ENCODE data around the gene GPHN.

The GPHN gene

DNA sequence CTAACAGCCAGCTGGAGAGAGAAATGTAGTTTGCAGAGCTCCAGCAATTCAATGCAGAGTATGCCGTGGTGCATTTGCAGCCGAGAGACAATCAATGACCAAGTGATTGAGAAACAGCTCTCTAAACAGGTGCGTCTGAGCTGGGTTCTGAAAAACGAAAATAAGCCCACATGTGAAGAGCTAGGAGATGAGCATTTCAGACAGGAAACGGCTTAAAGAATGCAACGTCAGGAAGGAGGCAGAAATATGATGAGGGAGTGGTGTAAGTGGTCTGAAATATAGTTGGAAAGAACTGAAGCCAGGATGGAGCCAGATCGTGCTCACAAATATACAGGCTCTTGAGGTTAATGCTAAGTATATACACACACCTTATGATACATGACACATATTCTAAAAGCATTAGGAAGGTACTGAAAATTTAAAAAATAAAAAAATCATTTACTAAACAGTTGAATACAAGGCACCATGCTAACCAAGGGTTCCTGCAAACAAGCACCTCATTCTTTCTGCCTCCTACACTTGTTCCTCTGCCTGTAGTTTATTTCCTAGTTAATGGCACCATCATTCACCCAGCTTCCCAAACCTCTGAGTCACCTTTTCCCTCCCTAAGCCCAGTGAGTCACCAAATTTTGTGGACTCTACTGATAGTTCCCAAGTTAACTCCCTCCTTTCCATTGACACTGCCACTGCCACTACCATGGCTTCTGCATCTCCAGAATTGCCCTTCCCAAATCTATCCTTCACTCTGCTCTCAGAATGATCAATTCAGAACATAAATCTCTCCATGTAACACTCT lies 679.0 kb downstream of the GPHN start:
- FAIRE-seq (no peak), DNase-seq (ENCODE audit: insufficient read length, low spot score) (no peak)
- no peak for TF ChIP-seq TAF1 (IDR thresholded peaks at IDR 0.05; ENCODE audit: low read depth, low read length)
- no peak for TF ChIP-seq SPI1 (IDR thresholded peaks at IDR 0.05; ENCODE audit: low read depth, low read length)
- TF ChIP-seq POU2F2 (IDR thresholded peaks at IDR 0.05; ENCODE audit: low read depth, low read length) = no peak
- TF ChIP-seq PAX5 (IDR thresholded peaks at IDR 0.05; ENCODE audit: insufficient read depth, low read length, severe bottlenecking) = no peak
- no peak for TF ChIP-seq POLR2AphosphoS5 (IDR thresholded peaks at IDR 0.05; ENCODE audit: low read depth, low read length)
- no peak for TF ChIP-seq POLR2A (IDR thresholded peaks at IDR 0.05; ENCODE audit: low read depth, low read length)

DNA sequence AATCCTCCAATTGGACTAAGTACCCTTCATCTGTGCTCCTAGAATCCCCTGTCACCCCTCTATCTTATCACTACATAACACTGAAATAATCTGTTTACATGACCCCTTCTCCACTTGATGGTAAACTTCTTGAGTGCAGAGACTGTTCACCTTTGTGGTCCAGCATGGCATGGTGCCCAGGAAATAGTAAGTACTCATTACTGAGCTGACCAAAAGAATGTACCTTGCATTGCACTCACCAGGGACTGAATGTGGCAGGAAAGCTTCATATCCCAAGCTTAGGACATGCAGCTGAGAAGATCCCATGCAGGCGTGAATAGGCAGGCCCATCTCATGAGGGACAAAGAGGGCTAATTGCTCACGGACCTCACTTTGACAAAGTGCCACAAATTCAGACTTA lies 679.9 kb downstream of the GPHN start:
- no peak for FAIRE-seq
- no peak for TF ChIP-seq POLR2A (IDR thresholded peaks at IDR 0.05; ENCODE audit: low read depth, low read length)
- no peak for TF ChIP-seq PAX5 (IDR thresholded peaks at IDR 0.05; ENCODE audit: insufficient read depth, low read length, severe bottlenecking)
- TF ChIP-seq POLR2AphosphoS5 (IDR thresholded peaks at IDR 0.05; ENCODE audit: low read depth, low read length) = no peak
- no peak for DNase-seq (ENCODE audit: insufficient read length, low spot score)

DNA sequence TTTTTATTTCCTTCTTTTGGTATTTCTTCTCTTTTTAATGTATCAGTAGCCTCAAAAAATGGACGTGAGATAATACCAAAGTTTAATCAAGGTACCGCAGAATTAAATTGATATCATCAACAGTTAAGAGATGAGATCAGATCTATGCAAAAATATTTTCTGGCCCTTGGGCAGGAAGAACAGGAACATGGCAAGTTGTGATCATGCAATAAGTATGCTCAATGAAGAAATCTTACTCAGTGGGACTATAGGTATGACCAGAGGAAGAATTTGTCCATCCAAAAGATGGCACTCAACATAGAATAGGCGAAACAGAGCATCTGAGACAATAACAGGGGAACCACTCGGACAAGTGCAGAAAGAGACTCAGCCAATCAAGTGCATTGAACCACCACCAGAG lies 680.4 kb downstream of the GPHN start:
- TF ChIP-seq TAF1 (IDR thresholded peaks at IDR 0.05; ENCODE audit: low read depth, low read length) (no peak), POLR2AphosphoS5 (IDR thresholded peaks at IDR 0.05; ENCODE audit: low read depth, low read length) (no peak), POLR2A (IDR thresholded peaks at IDR 0.05; ENCODE audit: low read depth, low read length) (no peak), SPI1 (IDR thresholded peaks at IDR 0.05; ENCODE audit: low read depth, low read length) (no peak), POU2F2 (IDR thresholded peaks at IDR 0.05; ENCODE audit: low read depth, low read length) (no peak), PAX5 (IDR thresholded peaks at IDR 0.05; ENCODE audit: insufficient read depth, low read length, severe bottlenecking) (no peak)
- FAIRE-seq (peak; percentile 13), DNase-seq (ENCODE audit: insufficient read length, low spot score) (no peak)

DNA sequence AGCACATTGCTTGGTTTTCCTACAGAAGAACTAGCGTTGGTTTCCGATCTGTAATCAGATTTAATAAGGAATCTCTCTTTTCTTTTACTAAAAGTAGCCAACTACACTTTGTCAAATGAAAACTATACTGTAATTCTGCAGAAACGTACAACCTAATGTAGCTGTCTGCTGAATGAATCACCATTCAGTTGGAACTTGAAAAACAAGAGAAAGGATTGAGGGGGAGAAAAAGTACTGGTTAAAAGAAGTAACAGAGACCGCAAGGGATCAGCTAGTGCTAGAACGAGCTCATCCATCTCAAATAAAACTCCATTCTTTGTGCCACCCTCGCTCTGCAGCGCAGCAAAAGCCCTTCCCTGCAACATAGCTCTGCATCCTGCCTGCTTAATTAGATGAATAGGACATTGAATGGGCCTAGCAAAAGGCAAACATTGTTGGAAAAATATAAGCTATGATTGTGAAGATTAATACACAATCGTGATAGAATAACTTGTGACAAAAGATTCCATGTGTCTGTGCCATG lies 683.9 kb downstream of the GPHN start:
- DNase-seq (ENCODE audit: insufficient read length, low spot score) (no peak), FAIRE-seq (no peak)
- no peak for TF ChIP-seq POU2F2 (IDR thresholded peaks at IDR 0.05; ENCODE audit: low read depth, low read length)
- TF ChIP-seq PAX5 (IDR thresholded peaks at IDR 0.05; ENCODE audit: insufficient read depth, low read length, severe bottlenecking) = no peak
- TF ChIP-seq SPI1 (IDR thresholded peaks at IDR 0.05; ENCODE audit: low read depth, low read length) = no peak

DNA sequence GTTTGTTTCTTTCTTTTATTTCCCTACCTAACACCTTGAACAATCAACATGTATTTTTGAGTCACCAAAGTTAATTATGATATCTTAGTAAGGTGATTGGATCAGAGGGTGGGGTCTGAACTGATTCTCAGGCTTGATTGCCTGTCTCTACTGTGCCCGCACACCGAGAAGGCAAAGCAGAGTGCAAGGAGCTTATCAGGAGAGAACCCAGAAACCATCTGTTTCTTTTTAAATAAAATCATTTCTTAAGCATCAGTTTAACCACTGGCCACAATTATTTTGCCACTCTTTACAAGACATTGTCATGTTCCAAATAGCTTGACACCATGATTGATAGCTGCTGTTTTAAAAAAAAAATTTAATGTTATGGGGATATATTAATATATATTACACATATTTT lies 684.4 kb downstream of the GPHN start:
- FAIRE-seq (no peak), DNase-seq (ENCODE audit: insufficient read length, low spot score) (no peak)
- TF ChIP-seq SPI1 (IDR thresholded peaks at IDR 0.05; ENCODE audit: low read depth, low read length) = no peak
- no peak for TF ChIP-seq POU2F2 (IDR thresholded peaks at IDR 0.05; ENCODE audit: low read depth, low read length)
- no peak for TF ChIP-seq PAX5 (IDR thresholded peaks at IDR 0.05; ENCODE audit: insufficient read depth, low read length, severe bottlenecking)

DNA sequence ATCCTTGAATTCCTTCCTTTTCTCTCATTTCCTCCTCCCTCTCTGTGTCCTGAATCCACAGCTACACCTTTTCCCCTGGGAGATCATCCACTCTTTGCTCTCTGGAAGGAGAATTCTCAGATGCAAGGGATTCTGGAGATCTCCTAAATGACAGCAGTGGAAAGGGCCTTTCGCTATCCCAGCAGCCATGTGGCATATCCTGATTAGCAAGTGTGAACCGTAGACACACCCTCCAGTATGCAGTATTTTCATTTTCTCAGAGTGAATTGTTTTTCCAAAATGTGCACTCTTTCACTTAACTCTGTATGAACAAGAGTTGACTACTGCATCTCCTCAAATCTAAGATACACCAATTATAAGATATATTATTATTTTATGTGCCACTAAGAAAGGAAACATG lies 687.3 kb downstream of the GPHN start:
- no peak for TF ChIP-seq POLR2AphosphoS5 (IDR thresholded peaks at IDR 0.05; ENCODE audit: low read depth, low read length)
- TF ChIP-seq POU2F2 (IDR thresholded peaks at IDR 0.05; ENCODE audit: low read depth, low read length) = no peak
- no peak for TF ChIP-seq TAF1 (IDR thresholded peaks at IDR 0.05; ENCODE audit: low read depth, low read length)
- no peak for TF ChIP-seq PAX5 (IDR thresholded peaks at IDR 0.05; ENCODE audit: insufficient read depth, low read length, severe bottlenecking)
- TF ChIP-seq SPI1 (IDR thresholded peaks at IDR 0.05; ENCODE audit: low read depth, low read length) = no peak
- TF ChIP-seq POLR2A (IDR thresholded peaks at IDR 0.05; ENCODE audit: low read depth, low read length) = no peak
- FAIRE-seq (no peak), DNase-seq (ENCODE audit: insufficient read length, low spot score) (no peak)

DNA sequence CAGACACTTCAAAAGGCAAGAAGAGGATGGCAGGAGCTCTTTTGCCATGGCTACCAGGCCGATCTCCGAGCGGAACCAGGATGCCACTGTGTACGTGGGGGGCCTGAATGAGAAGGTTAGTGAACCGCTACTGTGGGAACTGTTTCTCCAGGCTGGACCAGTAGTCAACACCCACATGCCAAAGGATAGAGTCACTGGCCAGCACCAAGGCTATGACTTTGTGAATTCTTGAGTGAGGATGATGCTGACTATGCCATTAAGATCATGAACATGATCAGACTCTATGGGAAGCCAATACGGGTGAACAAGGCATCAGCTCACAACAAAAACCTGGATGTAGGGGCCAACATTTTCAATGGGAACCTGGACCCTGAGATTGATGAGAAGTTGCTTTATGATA lies 691.1 kb downstream of the GPHN start:
- no peak for FAIRE-seq
- TF ChIP-seq POLR2AphosphoS5 (IDR thresholded peaks at IDR 0.05; ENCODE audit: low read depth, low read length) (no peak), POU2F2 (IDR thresholded peaks at IDR 0.05; ENCODE audit: low read depth, low read length) (no peak), POLR2A (IDR thresholded peaks at IDR 0.05; ENCODE audit: low read depth, low read length) (no peak), SPI1 (IDR thresholded peaks at IDR 0.05; ENCODE audit: low read depth, low read length) (no peak), TAF1 (IDR thresholded peaks at IDR 0.05; ENCODE audit: low read depth, low read length) (no peak), PAX5 (IDR thresholded peaks at IDR 0.05; ENCODE audit: insufficient read depth, low read length, severe bottlenecking) (no peak)
- DNase-seq (ENCODE audit: insufficient read length, low spot score) = no peak

DNA sequence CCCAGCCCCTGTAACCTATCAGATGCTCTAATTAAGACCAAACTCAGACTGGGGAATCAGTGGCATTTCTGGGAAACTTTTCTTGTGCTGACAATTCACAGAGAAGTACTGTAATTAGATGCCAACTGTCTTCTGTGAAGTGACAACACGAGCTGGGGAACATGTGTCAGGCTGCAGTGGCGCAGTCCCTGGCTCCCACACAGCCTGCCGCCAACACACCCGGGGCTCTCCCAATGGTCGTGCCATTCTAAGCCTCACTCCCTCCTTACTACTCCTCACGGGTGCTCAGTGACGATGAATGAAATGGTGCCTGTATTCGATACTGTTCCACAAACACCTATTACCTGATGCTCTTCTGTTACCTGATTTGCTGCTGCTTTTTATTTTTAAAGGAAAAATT lies 699.9 kb downstream of the GPHN start:
- DNase-seq (ENCODE audit: insufficient read length, low spot score) (no peak), FAIRE-seq (no peak)
- TF ChIP-seq TAF1 (IDR thresholded peaks at IDR 0.05; ENCODE audit: low read depth, low read length) (no peak), PAX5 (IDR thresholded peaks at IDR 0.05; ENCODE audit: insufficient read depth, low read length, severe bottlenecking) (no peak), POLR2AphosphoS5 (IDR thresholded peaks at IDR 0.05; ENCODE audit: low read depth, low read length) (no peak), POLR2A (IDR thresholded peaks at IDR 0.05; ENCODE audit: low read depth, low read length) (no peak), SPI1 (IDR thresholded peaks at IDR 0.05; ENCODE audit: low read depth, low read length) (no peak), POU2F2 (IDR thresholded peaks at IDR 0.05; ENCODE audit: low read depth, low read length) (no peak)

DNA sequence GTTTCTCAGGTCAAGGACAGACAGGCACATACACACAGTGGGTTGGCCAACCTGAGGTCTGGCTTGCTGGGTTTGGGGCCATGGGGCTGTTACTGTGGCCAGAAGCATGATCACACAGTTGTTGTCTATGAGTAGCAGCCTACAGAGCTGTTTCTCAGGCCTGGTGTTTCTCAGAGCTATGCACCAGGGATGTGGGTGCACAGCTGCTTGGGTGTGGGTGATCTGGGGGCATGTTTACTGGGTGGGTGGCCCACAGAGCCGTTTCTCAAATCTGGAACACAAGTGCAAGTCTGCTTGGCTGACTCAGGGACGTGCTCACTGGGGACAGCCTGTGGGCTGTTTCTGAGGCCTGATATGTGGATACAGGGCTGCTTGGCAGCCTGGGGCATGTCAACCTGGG lies 710.2 kb downstream of the GPHN start:
- TF ChIP-seq POLR2A (IDR thresholded peaks at IDR 0.05; ENCODE audit: low read depth, low read length) = no peak
- no peak for TF ChIP-seq SPI1 (IDR thresholded peaks at IDR 0.05; ENCODE audit: low read depth, low read length)
- TF ChIP-seq POLR2AphosphoS5 (IDR thresholded peaks at IDR 0.05; ENCODE audit: low read depth, low read length) = no peak
- no peak for TF ChIP-seq TAF1 (IDR thresholded peaks at IDR 0.05; ENCODE audit: low read depth, low read length)
- no peak for TF ChIP-seq POU2F2 (IDR thresholded peaks at IDR 0.05; ENCODE audit: low read depth, low read length)
- no peak for TF ChIP-seq PAX5 (IDR thresholded peaks at IDR 0.05; ENCODE audit: insufficient read depth, low read length, severe bottlenecking)
- FAIRE-seq (no peak), DNase-seq (ENCODE audit: insufficient read length, low spot score) (no peak)
